ENCODE measurements around the gene FOXP1. TPM values are rescaled to one million over a fixed set of nuclear protein-coding genes. Genes with fewer than 3 reads are reported as not detected.

Gene FOXP1
- total and polyA plus RNA-seq, 4 donors = 4.9 to 35.4 (median 32.0) TPM

DNA sequence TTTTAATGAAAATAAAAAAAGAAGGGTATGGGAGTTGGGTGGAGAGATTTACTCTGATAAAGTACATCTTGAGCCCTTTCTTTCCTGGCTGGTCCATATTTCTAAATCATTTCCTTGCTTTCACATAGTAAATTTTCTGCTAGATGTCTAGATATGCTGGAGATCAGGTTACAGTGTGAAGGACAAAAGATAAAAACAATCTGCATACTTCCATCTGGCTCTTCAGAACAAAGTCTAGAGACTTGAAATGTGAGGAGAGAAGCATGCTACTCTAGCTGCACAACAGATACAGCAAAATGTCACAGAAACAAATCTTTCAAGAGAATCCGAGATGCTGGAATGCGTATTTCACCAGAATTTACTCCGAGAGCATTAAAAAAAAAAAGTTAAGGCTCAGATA is 42.2 kb downstream of the FOXP1 start:
- H3K4me1 ChIP-seq (ENCODE audit: control insufficient read depth in 4 of 4, insufficient read depth in 4 of 4, low read length in 3 of 4) = peaks cover 2 to 13% (median 11%) of the 10 kb centered on the region in 4 donors
- no peaks in the 10 kb centered on the region for H3K27me3 ChIP-seq (ENCODE audit: control insufficient read depth in 4 of 4, insufficient read depth in 4 of 4, low read length in 3 of 4)
- no peak overlapping the region for H3K4me3 ChIP-seq (ENCODE audit: low read depth in 1 of 3, low read length in 3 of 3)
- no peak for DNase-seq (ENCODE audit: low spot score)
- no peaks in the 10 kb centered on the region for H3K9me3 ChIP-seq (ENCODE audit: control insufficient read depth in 4 of 4, low read length in 3 of 4)
- 96% methylated on average over 3 of the region's 3 CpGs for WGBS
- H3K9ac ChIP-seq (ENCODE audit: low read depth in 1 of 2, low read length in 2 of 2) = no peak overlapping the region
- no peak for TF ChIP-seq TAF1 (conservative IDR thresholded peaks at IDR 0.05)
- H3K27ac ChIP-seq (ENCODE audit: low read depth in 1 of 2, low read length in 2 of 2) = no peak overlapping the region
- no peaks in the 10 kb centered on the region for H3K36me3 ChIP-seq (ENCODE audit: control insufficient read depth in 4 of 4, insufficient read depth in 3 of 4, low read depth in 1 of 4, low read length in 3 of 4)

DNA sequence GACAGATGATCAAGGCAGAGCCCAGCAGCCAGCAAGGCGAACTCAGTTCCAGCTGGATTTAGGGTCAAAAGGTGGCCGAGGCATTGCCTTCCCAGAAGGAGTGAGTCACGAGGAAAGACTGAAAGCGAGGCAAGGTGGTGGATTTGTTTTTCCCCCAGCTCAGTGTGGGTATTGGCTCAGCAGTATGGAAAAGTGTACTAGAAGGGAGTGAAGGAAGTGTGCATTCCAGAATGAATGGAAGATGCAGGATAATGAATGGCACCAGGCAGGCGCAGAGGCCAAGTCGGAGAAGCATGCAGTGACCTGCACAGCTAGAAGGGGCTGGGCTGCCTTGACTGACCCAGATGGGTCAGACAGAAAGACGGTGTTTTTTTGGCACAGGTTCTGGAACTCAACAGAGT is 46.3 kb downstream of the FOXP1 start:
- H3K4me1 ChIP-seq (ENCODE audit: control insufficient read depth in 4 of 4, insufficient read depth in 4 of 4, low read length in 3 of 4) = no peaks in the 10 kb centered on the region
- H3K9ac ChIP-seq (ENCODE audit: low read depth in 1 of 2, low read length in 2 of 2) = no peak overlapping the region
- 90% methylated on average over 7 of the region's 7 CpGs for WGBS
- TF ChIP-seq, protein P1, sequence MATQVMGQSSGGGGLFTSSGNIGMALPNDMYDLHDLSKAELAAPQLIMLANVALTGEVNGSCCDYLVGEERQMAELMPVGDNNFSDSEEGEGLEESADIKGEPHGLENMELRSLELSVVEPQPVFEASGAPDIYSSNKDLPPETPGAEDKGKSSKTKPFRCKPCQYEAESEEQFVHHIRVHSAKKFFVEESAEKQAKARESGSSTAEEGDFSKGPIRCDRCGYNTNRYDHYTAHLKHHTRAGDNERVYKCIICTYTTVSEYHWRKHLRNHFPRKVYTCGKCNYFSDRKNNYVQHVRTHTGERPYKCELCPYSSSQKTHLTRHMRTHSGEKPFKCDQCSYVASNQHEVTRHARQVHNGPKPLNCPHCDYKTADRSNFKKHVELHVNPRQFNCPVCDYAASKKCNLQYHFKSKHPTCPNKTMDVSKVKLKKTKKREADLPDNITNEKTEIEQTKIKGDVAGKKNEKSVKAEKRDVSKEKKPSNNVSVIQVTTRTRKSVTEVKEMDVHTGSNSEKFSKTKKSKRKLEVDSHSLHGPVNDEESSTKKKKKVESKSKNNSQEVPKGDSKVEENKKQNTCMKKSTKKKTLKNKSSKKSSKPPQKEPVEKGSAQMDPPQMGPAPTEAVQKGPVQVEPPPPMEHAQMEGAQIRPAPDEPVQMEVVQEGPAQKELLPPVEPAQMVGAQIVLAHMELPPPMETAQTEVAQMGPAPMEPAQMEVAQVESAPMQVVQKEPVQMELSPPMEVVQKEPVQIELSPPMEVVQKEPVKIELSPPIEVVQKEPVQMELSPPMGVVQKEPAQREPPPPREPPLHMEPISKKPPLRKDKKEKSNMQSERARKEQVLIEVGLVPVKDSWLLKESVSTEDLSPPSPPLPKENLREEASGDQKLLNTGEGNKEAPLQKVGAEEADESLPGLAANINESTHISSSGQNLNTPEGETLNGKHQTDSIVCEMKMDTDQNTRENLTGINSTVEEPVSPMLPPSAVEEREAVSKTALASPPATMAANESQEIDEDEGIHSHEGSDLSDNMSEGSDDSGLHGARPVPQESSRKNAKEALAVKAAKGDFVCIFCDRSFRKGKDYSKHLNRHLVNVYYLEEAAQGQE (IDR thresholded peaks at IDR 0.05) = no peak
- TF ChIP-seq FOXA2 (IDR thresholded peaks at IDR 0.05) (no peak), RAD21 (IDR thresholded peaks at IDR 0.05) (no peak), EGR1 (IDR thresholded peaks at IDR 0.05; ENCODE audit: low read depth in 2 of 2) (no peak), HNF4A (conservative IDR thresholded peaks at IDR 0.05) (no peak), YY1 (IDR thresholded peaks at IDR 0.05) (no peak), NR2F2 (IDR thresholded peaks at IDR 0.05) (no peak)
- TF ChIP-seq, protein P2, sequence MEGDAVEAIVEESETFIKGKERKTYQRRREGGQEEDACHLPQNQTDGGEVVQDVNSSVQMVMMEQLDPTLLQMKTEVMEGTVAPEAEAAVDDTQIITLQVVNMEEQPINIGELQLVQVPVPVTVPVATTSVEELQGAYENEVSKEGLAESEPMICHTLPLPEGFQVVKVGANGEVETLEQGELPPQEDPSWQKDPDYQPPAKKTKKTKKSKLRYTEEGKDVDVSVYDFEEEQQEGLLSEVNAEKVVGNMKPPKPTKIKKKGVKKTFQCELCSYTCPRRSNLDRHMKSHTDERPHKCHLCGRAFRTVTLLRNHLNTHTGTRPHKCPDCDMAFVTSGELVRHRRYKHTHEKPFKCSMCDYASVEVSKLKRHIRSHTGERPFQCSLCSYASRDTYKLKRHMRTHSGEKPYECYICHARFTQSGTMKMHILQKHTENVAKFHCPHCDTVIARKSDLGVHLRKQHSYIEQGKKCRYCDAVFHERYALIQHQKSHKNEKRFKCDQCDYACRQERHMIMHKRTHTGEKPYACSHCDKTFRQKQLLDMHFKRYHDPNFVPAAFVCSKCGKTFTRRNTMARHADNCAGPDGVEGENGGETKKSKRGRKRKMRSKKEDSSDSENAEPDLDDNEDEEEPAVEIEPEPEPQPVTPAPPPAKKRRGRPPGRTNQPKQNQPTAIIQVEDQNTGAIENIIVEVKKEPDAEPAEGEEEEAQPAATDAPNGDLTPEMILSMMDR (IDR thresholded peaks at IDR 0.05; ENCODE audit: low read depth, low read length, missing input control) = no peak
- TF ChIP-seq, protein P3, sequence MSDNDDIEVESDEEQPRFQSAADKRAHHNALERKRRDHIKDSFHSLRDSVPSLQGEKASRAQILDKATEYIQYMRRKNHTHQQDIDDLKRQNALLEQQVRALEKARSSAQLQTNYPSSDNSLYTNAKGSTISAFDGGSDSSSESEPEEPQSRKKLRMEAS (IDR thresholded peaks at IDR 0.05) = no peak
- no peak overlapping the region for H3K4me3 ChIP-seq (ENCODE audit: low read depth in 1 of 3, low read length in 3 of 3)
- H3K36me3 ChIP-seq (ENCODE audit: control insufficient read depth in 4 of 4, insufficient read depth in 3 of 4, low read depth in 1 of 4, low read length in 3 of 4) = no peaks in the 10 kb centered on the region
- H3K9me3 ChIP-seq (ENCODE audit: control insufficient read depth in 4 of 4, low read length in 3 of 4) = no peaks in the 10 kb centered on the region
- no peak overlapping the region for H3K27ac ChIP-seq (ENCODE audit: low read depth in 1 of 2, low read length in 2 of 2)
- no peak for DNase-seq (ENCODE audit: low spot score)
- H3K27me3 ChIP-seq (ENCODE audit: control insufficient read depth in 4 of 4, insufficient read depth in 4 of 4, low read length in 3 of 4) = no peaks in the 10 kb centered on the region

DNA sequence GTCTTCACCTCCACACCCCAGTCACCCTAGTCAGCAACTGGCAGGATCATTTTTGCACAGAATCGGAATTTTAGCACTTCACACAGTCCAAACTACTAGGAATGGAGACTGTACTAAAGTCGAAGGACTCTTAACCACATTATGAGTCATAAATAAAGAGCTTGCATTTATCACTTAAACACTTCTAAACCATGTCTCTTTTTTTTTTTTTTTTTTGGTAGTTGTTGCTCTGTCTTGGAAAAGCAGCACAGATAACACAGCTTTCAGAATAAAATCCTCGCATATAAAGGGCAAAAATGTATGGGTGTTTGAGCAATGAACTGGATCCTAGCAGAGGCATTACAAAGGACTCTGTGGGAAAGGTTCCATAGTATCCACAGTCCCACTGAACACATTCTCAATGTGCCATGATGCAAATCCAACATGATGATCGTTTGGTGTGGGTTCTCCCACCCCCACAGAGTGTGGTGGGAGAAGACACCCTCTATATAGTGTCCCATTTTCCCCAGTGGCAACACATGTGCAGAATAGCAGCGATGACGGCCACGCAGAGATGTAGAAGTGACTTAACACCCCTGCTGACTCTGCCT is 47.1 kb downstream of the FOXP1 start:
- H3K9ac ChIP-seq (ENCODE audit: low read depth in 1 of 2, low read length in 2 of 2) = no peak overlapping the region
- H3K27ac ChIP-seq (ENCODE audit: low read depth in 1 of 2, low read length in 2 of 2) = no peak overlapping the region
- TF ChIP-seq HNF4G (IDR thresholded peaks at IDR 0.05) = no peak
- no peak for TF ChIP-seq TAF1 (conservative IDR thresholded peaks at IDR 0.05)
- TF ChIP-seq GABPA (IDR thresholded peaks at IDR 0.05 in 1 of 2, conservative IDR thresholded peaks at IDR 0.05 in 1 of 2) = no peak
- TF ChIP-seq, protein P1 (IDR thresholded peaks at IDR 0.05) = no peak
- no peak for TF ChIP-seq NR2F2 (IDR thresholded peaks at IDR 0.05)
- no peak for TF ChIP-seq RAD21 (IDR thresholded peaks at IDR 0.05)
- TF ChIP-seq, protein P2 (IDR thresholded peaks at IDR 0.05; ENCODE audit: low read depth, low read length, missing input control) = no peak
- no peak for TF ChIP-seq HNF4A (conservative IDR thresholded peaks at IDR 0.05)
- TF ChIP-seq EGR1 (IDR thresholded peaks at IDR 0.05; ENCODE audit: low read depth in 2 of 2) = no peak
- TF ChIP-seq SP1 (IDR thresholded peaks at IDR 0.05) = no peak
- TF ChIP-seq YY1 (IDR thresholded peaks at IDR 0.05) = no peak
- no peak for TF ChIP-seq FOXA2 (IDR thresholded peaks at IDR 0.05)
- TF ChIP-seq FOXA1 (IDR thresholded peaks at IDR 0.05) = no peak
- TF ChIP-seq, protein P3 (IDR thresholded peaks at IDR 0.05) = no peak

More for the DNA sequence above, 47.1 kb downstream of the FOXP1 start:
- Histone ChIP-seq H3K36me3 (ENCODE audit: control insufficient read depth in 4 of 4, insufficient read depth in 3 of 4, low read depth in 1 of 4, low read length in 3 of 4) (no peaks in the 10 kb centered on the region), H3K4me3 (ENCODE audit: low read depth in 1 of 3, low read length in 3 of 3) (no peak overlapping the region), H3K4me1 (ENCODE audit: control insufficient read depth in 4 of 4, insufficient read depth in 4 of 4, low read length in 3 of 4) (no peaks in the 10 kb centered on the region), H3K9me3 (ENCODE audit: control insufficient read depth in 4 of 4, low read length in 3 of 4) (no peaks in the 10 kb centered on the region), H3K27me3 (ENCODE audit: control insufficient read depth in 4 of 4, insufficient read depth in 4 of 4, low read length in 3 of 4) (no peaks in the 10 kb centered on the region)
- 94% methylated on average over 7 of the region's 7 CpGs for WGBS
- no peak for DNase-seq (ENCODE audit: low spot score)
